H1 (cell line): ENCODE measurements around the gene OR10G2. TPM values are rescaled to one million over a fixed set of nuclear protein-coding genes. Genes with fewer than 3 reads are reported as not detected.

Experiments used
- CTCF ChIA-PET: fragments of 300-600 bp; sonication (Branson Sonifier 250); formaldehyde crosslinking; loops from one replicate; lab custom pipeline; 2021; ENCODE audit not compliant: partially characterized antibody; lab: Charles Lee
- POLR2A ChIA-PET: fragments of 300-600 bp; sonication (Branson Sonifier 250); formaldehyde crosslinking; loops from one replicate; lab custom pipeline; 2021; ENCODE audit warnings: inconsistent platforms; ENCODE audit not compliant: partially characterized antibody; lab: Charles Lee
- DNase-seq, 2 experiments: peaks; one replicate each; pipeline versions ENCODE4 v3.0.0 to v3.0.0-alpha.2; 2010 to 2022; ENCODE audit warnings: low spot score in 2 of 2, low read depth in 1 of 2, mixed read lengths in 1 of 2
- FAIRE-seq: peaks from 2 replicates; lab custom pipeline; 2011; peaks lifted over from hg19 to GRCh38; lab: Jason Lieb, UNC
- H2AFZ ChIP-seq: 2 replicates; pipeline ENCODE4 v1.8.1; 2012; ENCODE audit warnings: low read length, inconsistent platforms
- H2AK5ac ChIP-seq: 2 replicates; pipeline ENCODE4 v1.6.1; 2013; ENCODE audit warnings: low read depth, low read length
- H2BK120ac ChIP-seq: replicated peaks from 2 replicates; pipeline ENCODE3; 2013; ENCODE audit warnings: low read depth, low read length, inconsistent platforms
- H2BK12ac ChIP-seq: 2 replicates; pipeline ENCODE4 v1.6.1; 2013; ENCODE audit warnings: low read depth, low read length
- H2BK15ac ChIP-seq: 2 replicates; pipeline ENCODE4 v1.6.1; 2013; ENCODE audit warnings: low read length
- H2BK20ac ChIP-seq: 2 replicates; pipeline ENCODE4 v1.6.1; 2013; ENCODE audit warnings: low read length
- H2BK5ac ChIP-seq: 2 replicates; pipeline ENCODE4 v1.6.1; 2013; ENCODE audit warnings: low read depth, low read length
- H3K14ac ChIP-seq: 2 replicates; pipeline ENCODE4 v1.6.1; 2013; ENCODE audit warnings: inconsistent platforms; ENCODE audit not compliant: insufficient read length
- H3K18ac ChIP-seq: 2 replicates; pipeline ENCODE4 v1.6.1; 2013; ENCODE audit warnings: low read length; ENCODE audit errors: extremely low read depth
- H3K23ac ChIP-seq: 2 replicates; pipeline ENCODE4 v1.6.1; 2013; ENCODE audit warnings: inconsistent platforms; ENCODE audit not compliant: insufficient read length
- H3K23me2 ChIP-seq: 2 replicates; pipeline ENCODE4 v1.6.1; 2013; ENCODE audit warnings: low read depth, low read length
- H3K27ac ChIP-seq: 2 replicates; pipeline ENCODE4 v1.6.1; 2011; ENCODE audit warnings: low read depth, low read length, inconsistent platforms
- H3K27me3 ChIP-seq, 4 experiments: replicated peaks in 1 of 4; 1 replicate in 1 of 4; 2 replicates in 3 of 4; pipeline versions ENCODE4 v1.6.1 to v1.8.1; 2011 to 2013; ENCODE audit warnings: low read length in 3 of 4, mild to moderate bottlenecking in 3 of 4, inconsistent platforms in 2 of 4, mixed read lengths in 2 of 4, moderate library complexity in 1 of 4; ENCODE audit not compliant: control insufficient read depth in 3 of 4, insufficient read depth in 3 of 4; ENCODE audit errors: extremely low read depth in 1 of 4
- H3K36me3 ChIP-seq, 4 experiments: 2 replicates each; pipeline versions ENCODE4 v1.6.1 to v1.8.1; 2011 to 2013; ENCODE audit warnings: mild to moderate bottlenecking in 4 of 4, low read length in 3 of 4, moderate library complexity in 2 of 4, control low read depth in 1 of 4, inconsistent platforms in 1 of 4; ENCODE audit not compliant: insufficient read depth in 4 of 4, control insufficient read depth in 2 of 4
- H3K4ac ChIP-seq: replicated peaks from 2 replicates; pipeline ENCODE3; 2013; ENCODE audit warnings: low read length, low read depth, mixed read lengths, inconsistent platforms; ENCODE audit not compliant: insufficient read length
- H3K4me1 ChIP-seq, 4 experiments: replicated peaks in 1 of 4; 1 replicate in 1 of 4; 2 replicates in 3 of 4; pipeline versions ENCODE4 v1.6.1 to v1.8.1; 2011 to 2013; ENCODE audit warnings: low read length in 3 of 4, inconsistent platforms in 2 of 4, mixed read lengths in 1 of 4; ENCODE audit not compliant: insufficient read depth in 4 of 4, control insufficient read depth in 3 of 4
- H3K4me2 ChIP-seq, 2 experiments: 2 replicates each; pipeline versions ENCODE4 v1.6.1 to v1.8.1; 2011 to 2013; ENCODE audit warnings: low read depth in 2 of 2, low read length in 2 of 2, control low read depth in 1 of 2, inconsistent platforms in 1 of 2, mild to moderate bottlenecking in 1 of 2; ENCODE audit not compliant: insufficient read depth in 1 of 2
- H3K4me3 ChIP-seq, 4 experiments: fragments of 200-600, 300-600 bp in 1 of 4; sonication (generic), shearing (Covaris generic), sonication (Bioruptor Twin) in 1 of 4; 2 replicates each; pipeline versions ENCODE4 v1.5.1 to v1.8.1; 2011 to 2016; ENCODE audit warnings: low read length in 4 of 4, low read depth in 3 of 4, control low read depth in 2 of 4, inconsistent platforms in 2 of 4, mild to moderate bottlenecking in 2 of 4, mixed read lengths in 1 of 4, moderate library complexity in 1 of 4; ENCODE audit not compliant: insufficient read depth in 2 of 4; ENCODE audit errors: extremely low read depth in 1 of 4
- H3K56ac ChIP-seq: replicated peaks from 2 replicates; pipeline ENCODE3; 2013; ENCODE audit warnings: low read depth, mild to moderate bottlenecking, mixed read lengths, low read length, inconsistent platforms; ENCODE audit not compliant: insufficient read length
- H3K79me1 ChIP-seq: 2 replicates; pipeline ENCODE4 v1.6.1; 2013; ENCODE audit warnings: low read depth, low read length, control low read depth
- H3K79me2 ChIP-seq, 2 experiments: 2 replicates each; pipeline versions ENCODE4 v1.6.1 to v1.8.1; 2012 to 2013; ENCODE audit warnings: low read length in 2 of 2, mild to moderate bottlenecking in 2 of 2, inconsistent platforms in 1 of 2; ENCODE audit not compliant: insufficient read depth in 2 of 2, control insufficient read depth in 1 of 2
- H3K9ac ChIP-seq, 4 experiments: replicated peaks in 1 of 4; 1 replicate in 1 of 4; 2 replicates in 3 of 4; pipeline versions ENCODE4 v1.6.1 to v1.8.1; 2011 to 2013; ENCODE audit warnings: low read depth in 3 of 4, low read length in 3 of 4, control low read depth in 2 of 4, mild to moderate bottlenecking in 2 of 4, moderate library complexity in 2 of 4, inconsistent platforms in 1 of 4; ENCODE audit errors: extremely low read depth in 1 of 4
- H3K9me3 ChIP-seq, 2 experiments: 2 replicates each; pipeline versions ENCODE4 v1.6.1 to v1.8.1; 2012 to 2013; ENCODE audit warnings: mild to moderate bottlenecking in 2 of 2, moderate library complexity in 2 of 2, control low read depth in 1 of 2, inconsistent platforms in 1 of 2, low read depth in 1 of 2, low read length in 1 of 2, mixed read lengths in 1 of 2; ENCODE audit not compliant: insufficient read depth in 2 of 2
- H4K20me1 ChIP-seq, 2 experiments: replicated peaks in 1 of 2; 2 replicates each; pipeline versions ENCODE3 to v1.8.1; 2011 to 2013; ENCODE audit warnings: inconsistent platforms in 2 of 2, low read length in 2 of 2, mild to moderate bottlenecking in 1 of 2; ENCODE audit not compliant: insufficient read depth in 2 of 2, control insufficient read depth in 1 of 2
- H4K5ac ChIP-seq: 2 replicates; pipeline ENCODE4 v1.6.1; 2013; ENCODE audit warnings: low read length, low read depth, mixed read lengths, inconsistent platforms; ENCODE audit not compliant: insufficient read length
- H4K8ac ChIP-seq: 2 replicates; pipeline ENCODE4 v1.8.0; 2013; ENCODE audit warnings: mild to moderate bottlenecking, moderate library complexity, low read length, inconsistent platforms; ENCODE audit not compliant: insufficient read depth; ENCODE audit errors: extremely low read depth
- H4K91ac ChIP-seq: replicated peaks from 2 replicates; pipeline ENCODE3; 2013; ENCODE audit warnings: low read length, mixed read lengths, inconsistent platforms; ENCODE audit not compliant: insufficient read length
- ATF3 ChIP-seq: IDR thresholded peaks from 2 replicates; pipeline ENCODE4 v1.6.1; 2011; ENCODE audit warnings: low read depth, mild to moderate bottlenecking, low read length; ENCODE audit not compliant: insufficient read depth
- CBX5 ChIP-seq: fragments of 300-800, 300-1000 bp; sonication (generic); IDR thresholded peaks from 2 replicates; pipeline ENCODE4 v1.7.1; 2016; ENCODE audit warnings: antibody characterized with exemption, low read length, low read depth
- GTF2F1 ChIP-seq: IDR thresholded peaks from 2 replicates; pipeline ENCODE4 v1.6.1; 2012; ENCODE audit warnings: low read depth, low read length, improper control_type of control experiment, borderline replicate concordance
- POLR2A ChIP-seq, 2 experiments: IDR thresholded peaks; 1 replicate in 1 of 2; 2 replicates in 1 of 2; pipeline ENCODE4 v1.6.1; 2011; ENCODE audit warnings: low read depth in 2 of 2, low read length in 2 of 2, mild to moderate bottlenecking in 2 of 2; ENCODE audit errors: control extremely low read depth in 1 of 2
- RNF2 ChIP-seq: fragments of 200-900, 300-1000 bp; sonication (generic); IDR thresholded peaks from 2 replicates; pipeline ENCODE4 v1.7.1; 2016; ENCODE audit warnings: borderline replicate concordance, low read depth, mild to moderate bottlenecking, antibody characterized with exemption, low read length; ENCODE audit not compliant: poor library complexity, severe bottlenecking; ENCODE audit errors: missing control alignments
- RXRA ChIP-seq: IDR thresholded peaks from 2 replicates; pipeline ENCODE4 v1.6.1; 2011; ENCODE audit warnings: low read depth, mild to moderate bottlenecking, low read length, moderate library complexity; ENCODE audit not compliant: insufficient read depth
- TBP ChIP-seq: IDR thresholded peaks from 2 replicates; pipeline ENCODE4 v1.6.1; 2011; ENCODE audit warnings: low read depth, low read length, improper control_type of control experiment
- WGBS, 2 experiments: shearing (Covaris generic) in 1 of 2; methylation state at CpG; one replicate each; pipeline versions ENCODE4 v1.1.6 to v1.1.7; 2013 to 2015; ENCODE audit warnings: low lambda C conversion rate in 2 of 2, mixed read lengths in 2 of 2, inconsistent platforms in 1 of 2, low coverage in 1 of 2, missing lambda C conversion rate in 1 of 2; ENCODE audit not compliant: insufficient replicate concordance in 2 of 2, insufficient coverage in 1 of 2, insufficient read length in 1 of 2; ENCODE audit errors: extremely low coverage in 1 of 2, missing lambda C conversion rate in 1 of 2; 5-methylcytosine and 5-hydroxymethylcytosine counted together
- polyA plus RNA-seq, 7 experiments: library from polyadenylated mRNA; depleted of rRNA in 3 of 7; stranded (reverse) in 5 of 7; unstranded in 2 of 7; fragments of >200 nt in 5 of 7; fragments of 200-250 nt in 2 of 7; gene quantifications; 1 replicate in 5 of 7; 2 replicates in 1 of 7; 4 replicates in 1 of 7; pipeline versions ENCODE4 v1.2.1 to v1.2.3, GENCODE V29; 2011 to 2013; ENCODE audit warnings: missing spikeins in 2 of 7, mixed read lengths in 2 of 7
- total RNA-seq: library from RNA; stranded (reverse); fragmentation: NEBNext Ultra II Directional; extraction: Animal tissue kit (Norgen Biotek cat#: 25700); gene quantifications from 2 replicates; pipeline ENCODE4 v1.2.1, GENCODE V29; 2021

Gene OR10G2
- total and polyA plus RNA-seq, 2 of the 8 experiments (the other 6 are each of a cell fraction or from before 2014, with no cell fraction given) = not detected

GRCh38 chr14:21643407-21643806 lies 8.7 kb upstream of the OR10G2 start:
- H3K18ac ChIP-seq = no peak overlapping the region
- no peaks in the 10 kb centered on the region for H3K36me3 ChIP-seq
- no peak overlapping the region for H3K23ac ChIP-seq
- H4K5ac ChIP-seq = no peak overlapping the region
- H2BK20ac ChIP-seq = no peak overlapping the region
- no peak overlapping the region for H3K4me3 ChIP-seq
- no peak overlapping the region for H3K14ac ChIP-seq
- H2AFZ ChIP-seq = no peak overlapping the region
- no peak overlapping the region for H2BK15ac ChIP-seq
- H2BK12ac ChIP-seq = no peak overlapping the region
- FAIRE-seq (peak; percentile 45), DNase-seq (no peak)
- ChIA-PET POLR2A (interaction anchor here (1.2 kb wide), 1 partner anchor 188 kb away, joined by 3 read pairs; no protein-coding TSS in a partner anchor), CTCF (interaction anchor here (1.1 to 1.4 kb wide), 3 partner anchors 10 to 68 kb away, joined by 3 to 9 read pairs (median 3); partner anchors contain the start of gene OR4E2)
- no peak overlapping the region for H3K4me2 ChIP-seq
- no peak overlapping the region for H3K9ac ChIP-seq
- H3K79me2 ChIP-seq = no peaks in the 10 kb centered on the region
- WGBS, 2 experiments = 83% methylated on average over 5 of the region's 5 CpGs; no CpG with 5 or more reads in 1 of the 2 experiments
- H4K8ac ChIP-seq = no peak overlapping the region; the same call in 1 of the 2 replicates
- H3K4me1 ChIP-seq = peaks cover 2 to 8% (median 6%) of the 10 kb centered on the region in 4 experiments; a peak in 5 of 7 replicates
- H2BK5ac ChIP-seq = no peak overlapping the region
- no peaks in the 10 kb centered on the region for H3K23me2 ChIP-seq
- H3K27ac ChIP-seq = no peak overlapping the region
- no peaks in the 10 kb centered on the region for H3K27me3 ChIP-seq
- H3K9me3 ChIP-seq = no peaks in the 10 kb centered on the region
- no peak overlapping the region for H3K4ac ChIP-seq
- H4K20me1 ChIP-seq = no peaks in the 10 kb centered on the region
- H2AK5ac ChIP-seq = no peak overlapping the region
- H4K91ac ChIP-seq = no peak overlapping the region
- no peak overlapping the region for H2BK120ac ChIP-seq
- H3K56ac ChIP-seq = no peak overlapping the region
- TF ChIP-seq GTF2F1 (no peak), POLR2A (IDR thresholded peaks at IDR 0.05; ENCODE audit: control extremely low read depth in 1 of 2, low read depth in 2 of 2, low read length in 2 of 2) (no peak), TBP (no peak), CBX5 (no peak), RXRA (no peak), ATF3 (no peak), RNF2 (no peak)
- no peaks in the 10 kb centered on the region for H3K79me1 ChIP-seq
